Measurements from ENCODE around the gene FCRL3.

FCRL3 gene

GRCh38 chr1:157700732-157701131, at the start of gene FCRL3:
FCRL3 (minus strand) TSS chr1:157700769; CDS start chr1:157700489, 280 bp downstream.
- no peak within 1 kb of the TSS for H3K27ac ChIP-seq (ENCODE audit: extremely low read depth, low read depth, low read length)
- POLR2A ChIA-PET = no interaction called here

GRCh38 chr1:157748262-157748817, 47.8 kb upstream of the FCRL3 start:
- ChIA-PET POLR2A (no interaction called here), CTCF (interaction anchor here (1.1 to 2.0 kb wide), 2 partner anchors 57 to 168 kb away, joined by 4 to 5 read pairs; no protein-coding TSS in a partner anchor)
- Histone ChIP-seq H3K4me1 (ENCODE audit: control insufficient read depth, insufficient read depth, low read length) (no peaks in the 10 kb centered on the region), H3K27ac (ENCODE audit: extremely low read depth, low read depth, low read length) (no peak overlapping the region), H3K9me3 (ENCODE audit: control insufficient read depth, insufficient read depth, low read depth, low read length) (no peaks in the 10 kb centered on the region), H3K4me3 (ENCODE audit: low read depth, low read length) (no peak overlapping the region), H3K36me3 (ENCODE audit: control insufficient read depth in 2 of 2, insufficient read depth in 1 of 2, low read length in 2 of 2) (no peaks in the 10 kb centered on the region)
- TF ChIP-seq ZNF658 (tag by site-specific recombination; IDR thresholded peaks at IDR 0.05) (no peak), ZNF488 (tag by site-specific recombination; IDR thresholded peaks at IDR 0.05) (no peak), ZNF433 (tag by site-specific recombination; IDR thresholded peaks at IDR 0.05; ENCODE audit: low read depth) (0 out of 2 replicates have a peak, but pooled peaks have one; percentile 17), ELK4 (IDR thresholded peaks at IDR 0.05; ENCODE audit: borderline replicate concordance, low read depth, low read length) (no peak), ZNF2 (tag by site-specific recombination; IDR thresholded peaks at IDR 0.05) (no peak), HOXA7 (CRISPR knock-in tag; IDR thresholded peaks at IDR 0.05; ENCODE audit: borderline replicate concordance) (no peak), ZIC2 (tag by site-specific recombination; IDR thresholded peaks at IDR 0.05) (no peak), ZNF544 (tag by site-specific recombination; IDR thresholded peaks at IDR 0.05) (no peak), ZNF404 (tag by site-specific recombination; IDR thresholded peaks at IDR 0.05) (no peak), CTCF (tag by site-specific recombination; IDR thresholded peaks at IDR 0.05) (no peak), ZNF26 (tag by site-specific recombination; IDR thresholded peaks at IDR 0.05) (no peak), ZNF335 (tag by site-specific recombination; conservative IDR thresholded peaks at IDR 0.05) (no peak), ZNF747 (tag by site-specific recombination; IDR thresholded peaks at IDR 0.05) (no peak), ZNF184 (tag by site-specific recombination; IDR thresholded peaks at IDR 0.05) (no peak)

More at GRCh38 chr1:157700732-157701131, at the start of gene FCRL3:
- TF ChIP-seq ZNF211 (tag by site-specific recombination; IDR thresholded peaks at IDR 0.05; ENCODE audit: low read depth) (no peak), ZNF561 (tag by site-specific recombination; IDR thresholded peaks at IDR 0.05; ENCODE audit: borderline replicate concordance) (no peak), ZNF223 (tag by site-specific recombination; IDR thresholded peaks at IDR 0.05) (no peak), SCRT2 (tag by site-specific recombination; IDR thresholded peaks at IDR 0.05) (no peak), ZNF555 (tag by site-specific recombination; conservative IDR thresholded peaks at IDR 0.05) (no peak), ZNF629 (tag by site-specific recombination; IDR thresholded peaks at IDR 0.05) (no peak), ZNF639 (tag by site-specific recombination; IDR thresholded peaks at IDR 0.05) (no peak), ZNF174 (tag by site-specific recombination; IDR thresholded peaks at IDR 0.05) (no peak), ZNF24 (tag by site-specific recombination; IDR thresholded peaks at IDR 0.05) (no peak), ZNF184 (tag by site-specific recombination; IDR thresholded peaks at IDR 0.05) (no peak), GLI4 (tag by site-specific recombination; IDR thresholded peaks at IDR 0.05) (no peak), ZFP3 (tag by site-specific recombination; IDR thresholded peaks at IDR 0.05; ENCODE audit: low read depth) (no peak), ZNF266 (tag by site-specific recombination; IDR thresholded peaks at IDR 0.05; ENCODE audit: low read depth) (no peak), BCL11A (tag by site-specific recombination; IDR thresholded peaks at IDR 0.05; ENCODE audit: low read depth) (no peak), ZNF433 (tag by site-specific recombination; IDR thresholded peaks at IDR 0.05; ENCODE audit: low read depth) (no peak), HIC1 (tag by site-specific recombination; IDR thresholded peaks at IDR 0.05) (no peak), ZNF16 (tag by site-specific recombination; IDR thresholded peaks at IDR 0.05; ENCODE audit: low read depth) (no peak), ZNF560 (tag by site-specific recombination; IDR thresholded peaks at IDR 0.05; ENCODE audit: borderline replicate concordance) (no peak), ZNF155 (tag by site-specific recombination; IDR thresholded peaks at IDR 0.05) (no peak), ZNF544 (tag by site-specific recombination; IDR thresholded peaks at IDR 0.05) (no peak)
- H3K36me3 ChIP-seq (ENCODE audit: control insufficient read depth in 2 of 2, insufficient read depth in 1 of 2, low read length in 2 of 2) = no peaks in the 10 kb centered on the region
- no peak within 1 kb of the TSS for H3K4me3 ChIP-seq (ENCODE audit: low read depth, low read length)
- H3K9me3 ChIP-seq (ENCODE audit: control insufficient read depth, insufficient read depth, low read depth, low read length) = no peaks in the 10 kb centered on the region
- CTCF ChIA-PET = interaction anchor here (1.6 kb wide), 1 partner anchor 10 kb away, joined by 6 read pairs; no protein-coding TSS in a partner anchor
- H3K4me1 ChIP-seq (ENCODE audit: control insufficient read depth, insufficient read depth, low read length) = no peaks in the 10 kb centered on the region

Measured in HEK293 (cell line).